ENCODE data around the gene TMED8. TPM values are rescaled to one million over a fixed set of nuclear protein-coding genes. Genes with fewer than 3 reads are reported as not detected.

The TMED8 gene
- total and polyA plus RNA-seq, 2 donors from 2014 or later = 6.7 to 17.1 TPM

- Histone ChIP-seq H3K9me3 (ENCODE audit: control insufficient read depth in 2 of 3, insufficient read depth in 1 of 3, low read length in 3 of 3) (no peaks in the 10 kb centered on the region), H3K4me1 (ENCODE audit: control insufficient read depth in 2 of 3, insufficient read depth in 2 of 3, low read depth in 1 of 3, low read length in 3 of 3) (peaks cover 0 to 9% (median under 1%) of the 10 kb centered on the region in 3 donors), H3K27ac (ENCODE audit: low read depth in 2 of 2, low read length in 2 of 2) (peak overlapping the region in 1 of 2 donors; percentile 79), H3K36me3 (ENCODE audit: control insufficient read depth in 2 of 3, insufficient read depth in 3 of 3, low read length in 3 of 3) (no peaks in the 10 kb centered on the region), H3K9ac (ENCODE audit: low read length in 3 of 3) (peak overlapping the region in 2 of 3 donors; percentile 59 to 93), H3K4me3 (ENCODE audit: low read length in 3 of 3) (peak overlapping the region; percentile 85 to 96 (median 87)), H3K27me3 (ENCODE audit: control insufficient read depth, insufficient read depth, low read length) (no peaks in the 10 kb centered on the region)
- no peak for FAIRE-seq
- no peak for DNase-seq
- no peak for TF ChIP-seq CTCF (IDR thresholded peaks at IDR 0.05; ENCODE audit: borderline replicate concordance, extremely low read depth, insufficient read depth)
- intact Hi-C loops (cut with DNase I) = no loop called here
Measured at GRCh38 chr14:77377502-77377844, 579 bp upstream of the TMED8 start.

DNA sequence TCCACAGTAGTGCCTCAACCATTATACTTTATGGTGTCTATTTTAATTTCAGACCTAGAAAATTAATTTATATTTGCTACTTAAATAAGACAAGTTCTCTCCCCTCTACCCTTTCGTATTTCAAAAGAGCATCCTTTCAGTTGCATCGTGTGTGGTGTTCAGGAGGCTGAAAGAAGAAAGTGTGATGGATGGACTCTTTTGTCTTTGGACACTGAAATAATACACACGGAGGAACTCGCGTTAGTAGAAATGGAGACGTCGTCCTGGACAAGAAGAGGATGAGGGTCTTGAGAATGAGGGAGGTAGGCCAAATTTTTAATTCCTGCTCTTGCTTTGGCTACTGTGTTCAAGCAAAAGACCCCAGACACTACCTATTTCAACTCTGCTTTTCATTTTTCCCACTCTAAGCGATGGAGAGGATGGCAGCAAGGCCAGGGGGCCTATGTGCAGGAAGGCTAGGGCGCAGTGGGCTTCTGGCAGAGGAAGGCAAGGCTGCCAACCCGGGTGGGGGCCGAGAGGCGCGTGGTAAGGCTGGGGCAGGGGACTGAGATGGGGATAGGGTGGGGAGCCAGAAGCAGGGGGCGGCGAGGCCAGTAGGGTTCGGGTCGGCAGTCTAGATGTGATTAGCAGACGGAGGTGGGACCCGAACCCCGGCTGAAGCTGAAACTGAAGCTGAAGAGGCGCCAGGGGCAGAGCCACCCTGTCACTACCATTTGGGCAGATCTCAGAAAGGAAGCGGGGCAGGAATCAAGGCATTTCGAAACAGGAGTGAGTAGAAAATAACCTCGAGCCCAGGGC is 722 bp downstream of the TMED8 start:
- H3K4me3 ChIP-seq (ENCODE audit: low read length in 3 of 3) = peak overlapping the region; percentile 72 to 87 (median 85)
- H3K36me3 ChIP-seq (ENCODE audit: control insufficient read depth in 2 of 3, insufficient read depth in 3 of 3, low read length in 3 of 3) = no peaks in the 10 kb centered on the region
- TF ChIP-seq CTCF (IDR thresholded peaks at IDR 0.05; ENCODE audit: borderline replicate concordance, extremely low read depth, insufficient read depth) = no peak
- H3K9ac ChIP-seq (ENCODE audit: low read length in 3 of 3) = peak overlapping the region; percentile 43 to 66 (median 52)
- peak; percentile 45 to 77 (median 54) for DNase-seq
- H3K9me3 ChIP-seq (ENCODE audit: control insufficient read depth in 2 of 3, insufficient read depth in 1 of 3, low read length in 3 of 3) = no peaks in the 10 kb centered on the region
- H3K27ac ChIP-seq (ENCODE audit: low read depth in 2 of 2, low read length in 2 of 2) = peak overlapping the region; percentile 15 to 79
- H3K27me3 ChIP-seq (ENCODE audit: control insufficient read depth, insufficient read depth, low read length) = no peaks in the 10 kb centered on the region
- no peak for FAIRE-seq
- peaks cover 0 to 9% (median 3%) of the 10 kb centered on the region in 3 donors for H3K4me1 ChIP-seq (ENCODE audit: control insufficient read depth in 2 of 3, insufficient read depth in 2 of 3, low read depth in 1 of 3, low read length in 3 of 3)
- intact Hi-C loops (cut with DNase I) = no loop called here

GRCh38 chr14:77375164-77375950 is 1.5 kb downstream of the TMED8 start:
- Histone ChIP-seq H3K27ac (ENCODE audit: low read depth in 2 of 2, low read length in 2 of 2) (no peak overlapping the region), H3K4me1 (ENCODE audit: control insufficient read depth in 2 of 3, insufficient read depth in 2 of 3, low read depth in 1 of 3, low read length in 3 of 3) (peaks cover 0 to 11% (median 3%) of the 10 kb centered on the region in 3 donors), H3K4me3 (ENCODE audit: low read length in 3 of 3) (peak overlapping the region in 1 of 3 donors; percentile 85), H3K9me3 (ENCODE audit: control insufficient read depth in 2 of 3, insufficient read depth in 1 of 3, low read length in 3 of 3) (no peaks in the 10 kb centered on the region), H3K36me3 (ENCODE audit: control insufficient read depth in 2 of 3, insufficient read depth in 3 of 3, low read length in 3 of 3) (no peaks in the 10 kb centered on the region), H3K27me3 (ENCODE audit: control insufficient read depth, insufficient read depth, low read length) (no peaks in the 10 kb centered on the region), H3K9ac (ENCODE audit: low read length in 3 of 3) (no peak overlapping the region)
- FAIRE-seq (no peak), DNase-seq (no peak)
- intact Hi-C loops (cut with DNase I) = no loop called here
- no peak for TF ChIP-seq CTCF (IDR thresholded peaks at IDR 0.05; ENCODE audit: borderline replicate concordance, extremely low read depth, insufficient read depth)
